Ecto neural progenitor cell (in vitro differentiated cells): Measurements from ENCODE around the gene PPP6R3.
"Not testable (repeated sequence)": the region's sequence is repeated elsewhere in the genome, so short reads cannot be mapped to it uniquely, and the experiment has no call there.

Experiments
- DNase-seq: peaks from one replicate; pipeline ENCODE4 v3.0.0-alpha.2; 2018; ENCODE audit warnings: low spot score

Gene PPP6R3

DNA sequence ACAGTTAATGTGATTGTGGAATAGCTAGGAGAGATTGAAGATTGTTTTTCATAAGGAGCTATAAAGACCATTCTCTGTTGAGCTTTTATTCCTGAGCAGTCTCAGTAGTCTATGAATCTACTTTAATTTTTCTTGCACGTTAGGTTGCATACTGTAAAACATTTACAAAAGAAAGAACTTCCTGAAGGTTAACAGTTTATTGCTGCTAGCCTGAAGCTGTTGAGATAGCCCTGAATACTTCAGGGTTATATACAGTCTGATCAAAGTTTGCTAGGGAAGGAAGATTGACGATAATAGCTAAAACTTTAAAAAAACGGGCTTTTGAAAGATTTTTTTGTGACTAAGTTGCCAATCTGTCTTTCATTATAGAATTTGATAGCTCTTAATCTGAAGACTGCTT is 64.8 kb downstream of the PPP6R3 start:
- no peak for DNase-seq

GRCh38 chr11:68525930-68526329 is 65.4 kb downstream of the PPP6R3 start:
- no peak for DNase-seq

DNA sequence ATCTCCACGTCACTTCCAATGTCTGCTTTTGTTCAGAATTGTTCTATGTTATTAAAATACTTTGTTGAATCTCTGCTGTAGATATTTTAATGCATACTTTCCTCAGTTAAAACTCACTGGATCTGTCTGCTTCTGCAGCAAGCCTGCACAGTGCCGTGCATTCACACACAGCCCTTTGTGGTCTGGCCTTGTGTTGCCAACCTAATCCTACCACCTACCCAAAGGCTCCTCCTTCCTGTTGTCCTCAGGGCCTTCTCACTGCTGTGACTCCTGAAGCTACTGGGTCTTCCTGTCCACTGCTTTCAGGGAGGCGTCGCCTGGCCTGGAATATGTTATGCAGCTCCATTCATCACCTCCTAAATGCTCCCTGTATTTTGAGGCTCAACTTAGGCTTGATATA is 67.0 kb downstream of the PPP6R3 start:
- DNase-seq, result no peak

- no peak for DNase-seq
Observed at GRCh38 chr11:68528630-68529029, 68.1 kb downstream of the PPP6R3 start.

DNA sequence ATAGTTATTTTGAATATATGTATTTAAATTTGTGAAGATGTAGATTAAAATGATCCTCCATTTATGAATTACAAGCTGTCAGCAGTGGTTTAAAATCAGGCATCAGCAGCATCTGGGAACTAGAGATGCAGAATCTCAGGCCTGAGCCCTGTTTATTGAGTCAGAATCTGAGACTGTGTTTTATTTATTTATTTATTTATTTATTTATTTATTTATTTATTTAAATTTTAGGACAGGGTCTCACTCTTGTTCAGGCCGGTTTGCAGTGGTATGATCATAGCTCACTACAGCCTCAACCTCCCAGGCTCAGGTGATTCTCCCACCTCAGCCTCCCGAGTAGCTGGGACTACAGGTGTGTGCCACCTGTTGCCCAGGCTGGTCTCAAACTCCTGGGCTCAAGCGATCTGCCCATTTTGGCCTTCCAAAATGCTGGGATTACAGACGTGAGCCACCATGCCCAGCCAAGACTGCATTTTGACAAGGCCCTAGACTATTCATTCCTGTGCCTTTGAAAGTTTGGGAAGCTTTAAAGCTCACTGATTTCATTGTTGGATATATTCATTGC is 70.7 kb downstream of the PPP6R3 start:
- no peak for DNase-seq

DNA sequence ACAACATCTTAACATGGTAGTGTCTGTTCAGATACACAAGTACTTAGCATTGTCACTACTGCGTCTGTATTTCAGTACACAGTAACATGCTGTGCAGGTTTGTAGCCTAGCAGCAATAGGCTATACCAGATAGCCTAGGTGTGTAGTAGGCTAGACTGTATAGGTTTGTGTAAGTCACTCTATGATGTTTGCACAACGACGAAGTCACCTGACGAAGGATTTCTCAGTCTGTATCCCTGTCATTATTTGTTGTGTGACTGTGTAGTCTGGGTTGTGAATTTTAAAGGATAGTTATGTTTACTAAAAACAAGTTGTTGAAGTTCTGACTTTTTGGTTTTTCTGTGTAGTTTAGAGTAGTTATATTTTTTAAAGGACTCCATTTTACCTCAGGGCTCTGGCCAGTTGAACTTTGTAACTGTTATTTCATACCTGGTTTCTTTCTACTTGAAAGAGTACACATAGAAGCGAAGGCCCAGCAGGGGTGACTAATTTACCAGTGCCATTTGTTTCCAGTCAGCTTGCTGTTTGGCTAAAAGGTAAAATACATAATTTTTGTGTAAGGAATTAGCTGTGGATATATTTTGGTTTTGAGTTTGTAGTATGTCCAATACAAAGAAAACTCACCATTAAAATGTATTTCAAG is 72.3 kb downstream of the PPP6R3 start:
- DNase-seq, result no peak

GRCh38 chr11:68533945-68534344 is 73.4 kb downstream of the PPP6R3 start:
- no peak for DNase-seq

GRCh38 chr11:68535098-68535497 is 74.5 kb downstream of the PPP6R3 start:
- no peak for DNase-seq

GRCh38 chr11:68536706-68537105 is 76.2 kb downstream of the PPP6R3 start:
- DNase-seq, result no peak

- DNase-seq, result no peak
Observed at GRCh38 chr11:68538025-68538424, 77.5 kb downstream of the PPP6R3 start.

DNA sequence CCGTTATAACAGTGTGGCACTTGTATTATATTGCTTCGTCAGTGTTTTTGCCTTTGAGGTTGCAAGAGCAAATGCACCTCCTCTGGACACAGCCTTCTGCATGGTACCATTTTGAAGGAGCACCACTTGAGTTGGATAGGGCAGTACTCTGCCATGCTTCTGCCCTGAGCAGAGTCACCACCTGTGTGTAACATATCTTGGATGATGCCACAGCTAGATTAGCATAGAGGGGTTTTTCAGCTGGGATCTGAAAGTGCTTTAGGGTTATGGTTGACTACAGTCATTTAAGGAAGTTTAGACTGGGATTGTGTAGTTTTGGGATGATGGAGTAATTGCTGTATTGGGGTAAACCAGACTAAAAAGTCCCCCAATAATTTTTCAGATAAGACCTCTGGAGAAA is 78.8 kb downstream of the PPP6R3 start:
- DNase-seq, result no peak

GRCh38 chr11:68540504-68540903 is 80.0 kb downstream of the PPP6R3 start:
- not testable (repeated sequence) for DNase-seq

DNA sequence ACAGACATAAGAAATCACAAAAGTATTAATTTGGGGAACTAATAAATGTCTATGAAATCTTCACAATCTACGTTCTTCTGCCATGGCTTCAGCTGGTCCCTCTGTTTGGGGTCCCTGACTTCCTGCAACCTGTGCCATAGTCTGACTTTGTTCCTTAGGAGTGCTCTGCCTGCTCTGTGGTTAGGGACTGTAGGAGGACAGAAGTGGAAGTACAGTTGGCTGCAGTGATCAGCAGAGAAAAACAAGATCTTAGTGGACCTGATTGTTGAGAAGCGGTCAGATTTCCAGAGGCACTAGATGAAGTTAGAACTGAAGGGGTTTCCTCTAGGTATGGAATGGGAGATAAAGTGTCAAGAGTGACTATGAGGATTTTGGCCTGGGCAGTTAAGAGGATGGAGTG is 80.6 kb downstream of the PPP6R3 start:
- no peak for DNase-seq

DNA sequence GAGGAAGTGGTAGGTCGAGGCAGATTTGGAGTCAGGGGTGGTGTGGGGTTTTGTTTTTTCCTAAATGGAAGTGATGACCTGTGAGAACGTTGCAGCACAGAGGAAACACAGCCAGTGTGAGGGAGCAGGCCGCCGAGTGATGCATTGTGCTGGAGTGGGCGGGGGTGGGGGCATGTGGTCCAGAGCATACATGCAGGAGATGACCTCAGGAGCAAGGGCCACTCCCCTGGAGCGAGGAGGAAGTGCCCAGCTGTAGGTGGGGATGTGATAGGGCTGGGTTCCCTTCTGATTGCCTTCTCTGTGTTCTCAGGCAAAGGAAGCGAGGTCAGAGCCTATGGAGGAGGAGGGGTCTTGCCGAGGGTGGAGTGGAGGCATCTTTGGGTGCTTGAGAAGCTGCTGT is 81.4 kb downstream of the PPP6R3 start:
- no peak for DNase-seq

DNA sequence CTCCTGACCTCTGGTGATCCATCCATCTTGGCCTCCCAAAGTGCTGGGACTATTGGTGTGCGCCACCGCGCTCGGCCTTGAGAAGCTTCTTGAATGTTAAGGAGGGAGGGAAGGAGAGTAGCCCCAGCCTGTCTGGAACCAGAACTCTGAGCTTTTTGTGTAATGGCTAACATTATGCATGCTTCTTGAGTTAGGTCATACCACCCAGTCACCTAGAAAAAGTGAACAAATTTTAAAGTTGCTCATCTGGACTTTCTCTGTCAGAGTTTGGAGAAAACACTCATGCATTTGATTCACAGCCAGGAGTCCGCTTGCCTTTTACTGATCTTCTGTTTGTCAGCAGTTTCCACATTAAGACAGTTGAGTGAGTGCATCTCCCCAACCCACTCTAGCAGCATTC is 82.1 kb downstream of the PPP6R3 start:
- no peak for DNase-seq

- no peak for DNase-seq
Observed at GRCh38 chr11:68543594-68543993, 83.0 kb downstream of the PPP6R3 start.

DNA sequence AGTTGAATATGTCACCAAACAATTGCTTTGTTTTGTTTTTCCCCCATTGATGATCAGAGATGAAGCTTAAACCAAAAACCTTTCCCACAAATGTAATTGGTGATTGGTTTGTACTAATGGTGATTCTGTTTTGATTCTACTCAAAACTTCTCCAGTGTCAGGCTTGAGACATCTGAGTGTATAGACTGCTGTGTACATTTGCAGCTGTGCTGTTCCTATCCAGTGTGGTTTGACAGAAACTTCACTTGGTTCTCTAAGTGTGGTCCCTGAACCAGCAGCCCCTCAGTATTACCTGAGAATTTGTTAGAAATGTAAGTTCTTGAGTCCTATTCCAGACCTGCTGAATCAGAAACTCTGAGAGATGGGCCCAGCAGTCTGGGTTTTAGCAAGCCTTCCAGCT is 84.8 kb downstream of the PPP6R3 start:
- no peak for DNase-seq

- no peak for DNase-seq
Observed at GRCh38 chr11:68545796-68546195, 85.2 kb downstream of the PPP6R3 start.

DNA sequence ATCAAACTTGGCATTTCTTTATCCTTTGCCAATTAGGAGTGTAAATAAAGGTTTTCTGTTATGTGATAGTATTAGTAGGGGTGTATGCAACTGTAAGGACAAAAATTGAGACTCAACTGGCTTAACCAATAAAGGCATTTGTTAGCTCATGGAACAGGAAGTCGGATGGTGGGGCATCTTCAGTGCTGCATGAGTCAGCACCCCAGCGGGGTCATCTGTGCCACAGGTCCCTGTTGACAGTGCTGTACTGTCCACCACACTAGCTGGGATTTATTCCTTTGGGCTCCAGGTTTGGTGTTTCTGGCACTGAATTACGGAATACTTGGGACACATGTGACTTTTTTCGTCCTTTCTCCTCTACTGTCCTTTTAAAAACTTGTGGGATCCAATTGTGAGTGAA is 86.0 kb downstream of the PPP6R3 start:
- DNase-seq, result no peak

GRCh38 chr11:68549789-68550484 is 89.4 kb downstream of the PPP6R3 start:
- DNase-seq, result no peak

GRCh38 chr11:68550485-68550817 is 89.9 kb downstream of the PPP6R3 start:
- DNase-seq, result no peak

- no peak for DNase-seq
Observed at GRCh38 chr11:68551223-68551622, 90.7 kb downstream of the PPP6R3 start.

GRCh38 chr11:68551777-68552176 is 91.2 kb downstream of the PPP6R3 start:
- no peak for DNase-seq

DNA sequence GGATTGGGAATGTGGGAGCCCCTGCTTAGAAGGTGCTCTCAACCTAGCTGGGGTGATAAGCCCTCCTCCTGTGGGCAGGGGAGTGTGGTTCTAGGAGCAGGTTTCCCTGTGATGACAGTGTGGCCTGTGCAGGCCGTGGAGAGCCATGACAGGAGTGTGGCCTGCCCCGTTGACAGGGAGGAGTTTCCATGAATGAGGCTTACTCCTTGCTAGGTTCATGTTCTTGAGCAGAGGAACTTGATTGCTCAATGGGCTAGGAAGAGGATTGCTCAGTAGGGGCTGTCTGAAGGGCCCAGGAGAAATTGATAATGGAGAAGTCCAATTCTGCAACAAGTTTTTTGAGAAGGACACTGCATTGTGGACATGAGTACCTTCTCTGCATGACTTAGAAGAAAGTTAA is 92.0 kb downstream of the PPP6R3 start:
- DNase-seq, result no peak
